Loucy (cell line): ENCODE data around the gene GLB1L.

Source experiments
- EZH2phosphoT487 ChIP-seq: fragments of 200-600 bp; IDR thresholded peaks from 2 replicates; pipeline ENCODE4 v1.6.1; 2018; ENCODE audit warnings: antibody characterized with exemption, mild to moderate bottlenecking, moderate library complexity, borderline replicate concordance
- TF ChIP-seq, protein P1 (sequence below): fragments of 200-600 bp; sonication (generic); conservative IDR thresholded peaks from 2 replicates; pipeline ENCODE4 v1.5.1; 2014; ENCODE audit warnings: mild to moderate bottlenecking, antibody characterized with exemption, low read length

DNA sequence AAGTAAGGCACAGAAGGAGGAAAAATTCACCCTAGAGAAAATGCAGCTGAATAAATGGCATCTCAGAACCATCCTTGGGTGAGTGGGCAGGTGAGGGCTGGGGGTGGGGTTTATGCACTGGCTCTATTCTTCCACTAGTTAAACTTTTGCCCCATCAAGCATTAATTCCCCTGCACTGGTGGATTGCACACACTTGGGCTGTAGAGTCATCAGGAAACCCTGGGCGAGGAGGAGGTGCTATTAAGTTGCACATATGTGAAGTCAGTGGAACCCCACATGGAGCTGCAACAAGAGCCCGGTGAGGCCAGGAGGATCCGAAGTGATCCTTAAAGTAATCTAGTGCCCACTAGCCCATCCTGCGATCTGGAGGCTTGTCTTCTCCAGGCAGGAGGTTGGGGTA, 27.1 kb upstream of the GLB1L start:
- TF ChIP-seq, protein P1, sequence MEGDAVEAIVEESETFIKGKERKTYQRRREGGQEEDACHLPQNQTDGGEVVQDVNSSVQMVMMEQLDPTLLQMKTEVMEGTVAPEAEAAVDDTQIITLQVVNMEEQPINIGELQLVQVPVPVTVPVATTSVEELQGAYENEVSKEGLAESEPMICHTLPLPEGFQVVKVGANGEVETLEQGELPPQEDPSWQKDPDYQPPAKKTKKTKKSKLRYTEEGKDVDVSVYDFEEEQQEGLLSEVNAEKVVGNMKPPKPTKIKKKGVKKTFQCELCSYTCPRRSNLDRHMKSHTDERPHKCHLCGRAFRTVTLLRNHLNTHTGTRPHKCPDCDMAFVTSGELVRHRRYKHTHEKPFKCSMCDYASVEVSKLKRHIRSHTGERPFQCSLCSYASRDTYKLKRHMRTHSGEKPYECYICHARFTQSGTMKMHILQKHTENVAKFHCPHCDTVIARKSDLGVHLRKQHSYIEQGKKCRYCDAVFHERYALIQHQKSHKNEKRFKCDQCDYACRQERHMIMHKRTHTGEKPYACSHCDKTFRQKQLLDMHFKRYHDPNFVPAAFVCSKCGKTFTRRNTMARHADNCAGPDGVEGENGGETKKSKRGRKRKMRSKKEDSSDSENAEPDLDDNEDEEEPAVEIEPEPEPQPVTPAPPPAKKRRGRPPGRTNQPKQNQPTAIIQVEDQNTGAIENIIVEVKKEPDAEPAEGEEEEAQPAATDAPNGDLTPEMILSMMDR: no peak
- TF ChIP-seq EZH2phosphoT487: no peak
